GM19328 (cell line): ENCODE data around the gene HECTD4.

Source experiments
- ATAC-seq: cut with Tn5 transposase; IDR thresholded peaks from one replicate; pipeline ENCODE4 v1.9.1; 2021; ENCODE audit warnings: mild to moderate bottlenecking, moderate library complexity; ENCODE audit not compliant: unreplicated experiment

HECTD4 gene

GRCh38 chr12:112183141-112184021 is 198.8 kb downstream of the HECTD4 start:
- no peak for ATAC-seq

GRCh38 chr12:112182499-112182898 is 199.7 kb downstream of the HECTD4 start:
- ATAC-seq, result no peak

- ATAC-seq, result no peak
Measured at GRCh38 chr12:112180422-112180821, 201.8 kb downstream of the HECTD4 start.

- no peak for ATAC-seq
Measured at GRCh38 chr12:112179916-112180315, 202.3 kb downstream of the HECTD4 start.

GRCh38 chr12:112179341-112179740 is 202.9 kb downstream of the HECTD4 start:
- ATAC-seq, result no peak

- no peak for ATAC-seq
Measured at GRCh38 chr12:112178796-112179195, 203.4 kb downstream of the HECTD4 start.

GRCh38 chr12:112176321-112177010 is 205.8 kb downstream of the HECTD4 start:
- no peak for ATAC-seq

- no peak for ATAC-seq
Measured at GRCh38 chr12:112175361-112176155, 206.7 kb downstream of the HECTD4 start.

- ATAC-seq, result no peak
Measured at GRCh38 chr12:112172556-112173324, 209.5 kb downstream of the HECTD4 start.

- ATAC-seq, result no peak
Measured at GRCh38 chr12:112170971-112171596, 211.1 kb downstream of the HECTD4 start.

GRCh38 chr12:112170376-112170775 is 211.9 kb downstream of the HECTD4 start:
- no peak for ATAC-seq

- no peak for ATAC-seq
Measured at GRCh38 chr12:112169966-112170365, 212.3 kb downstream of the HECTD4 start.

- ATAC-seq, result no peak
Measured at GRCh38 chr12:112169161-112169872, 212.9 kb downstream of the HECTD4 start.

- no peak for ATAC-seq
Measured at GRCh38 chr12:112168561-112168971, 213.7 kb downstream of the HECTD4 start.

- no peak for ATAC-seq
Measured at GRCh38 chr12:112167718-112168525, 214.3 kb downstream of the HECTD4 start.

- no peak for ATAC-seq
Measured at GRCh38 chr12:112167031-112167461, 215.2 kb downstream of the HECTD4 start.

GRCh38 chr12:112166051-112167015 is 215.9 kb downstream of the HECTD4 start:
- no peak for ATAC-seq
